Left lung (tissue), 10 donors: ENCODE data around the gene RFLNA. TPM values are rescaled to one million over a fixed set of nuclear protein-coding genes. Genes with fewer than 3 reads are reported as not detected.

Source experiments
- ATAC-seq: fragments of 200-7000 bp; cut with Tn5 transposase; one replicate; pipeline ENCODE4 v1.9.1; 2020; ENCODE audit warnings: moderate library complexity
- DNase-seq, 4 donors: peaks; one replicate each; pipeline ENCODE4 v3.0.0-alpha.2; 2013 to 2020
- H3K27ac ChIP-seq, 2 donors: fragments of 200-600 bp; sonication (generic) in 1 of 2; one replicate each; pipeline versions ENCODE4 v1.5.0 to v1.8.0; 2020 to 2021
- H3K27me3 ChIP-seq, 2 donors: fragments of 200-600 bp; sonication (generic) in 1 of 2; one replicate each; pipeline versions ENCODE4 v1.5.0 to v1.8.0; 2020 to 2021
- H3K36me3 ChIP-seq, 2 donors: fragments of 200-600 bp; sonication (generic) in 1 of 2; one replicate each; pipeline versions ENCODE4 v1.5.0 to v1.8.0; 2020 to 2021
- H3K4me1 ChIP-seq, 2 donors: fragments of 200-600 bp; one replicate each; pipeline ENCODE4 v1.8.0; 2021
- H3K4me3 ChIP-seq, 2 donors: fragments of 200-600 bp; sonication (generic) in 1 of 2; one replicate each; pipeline versions ENCODE4 v1.5.0 to v1.8.0; 2020 to 2021; ENCODE audit warnings: mild to moderate bottlenecking in 1 of 2
- H3K9me3 ChIP-seq, 2 donors: fragments of 200-600 bp; sonication (generic) in 1 of 2; one replicate each; pipeline versions ENCODE4 v1.5.0 to v1.8.0; 2020 to 2021
- intact Hi-C, 2 donors: fragments of 100-400 bp; cut with DNase I; formaldehyde crosslinking; loops; one replicate each; pipeline versions ENCODE4 v1.11.2 to v1.14.2; 2022
- polyA plus RNA-seq, 6 donors: library from polyadenylated mRNA; unstranded; fragments of 120-200 nt; gene quantifications; one replicate each; pipeline ENCODE4 v1.2.1, GENCODE V29; 2013; ENCODE audit not compliant: insufficient read length in 6 of 6
- total RNA-seq, 2 donors: library from RNA; stranded (reverse); fragmentation: NEBNext Ultra II Directional; extraction: Animal tissue kit (Norgen Biotek cat#: 25700); gene quantifications; one replicate each; pipeline ENCODE4 v1.2.1, GENCODE V29; 2021
- TF ChIP-seq, protein P1 (sequence below), 2 donors: fragments of 200-600 bp; sonication (generic) in 1 of 2; IDR thresholded peaks; one replicate each; pipeline versions ENCODE4 v1.5.0 to v1.8.0; 2021; ENCODE audit warnings: antibody characterized with exemption in 2 of 2
- donor health status: DM: no; HTN: yes; CAD: no.
- donor health status: DM: no; HTN: no; CAD: no.

Gene RFLNA
- total and polyA plus RNA-seq, 8 donors, result 1.4 to 4.7 (median 3.0) TPM

DNA sequence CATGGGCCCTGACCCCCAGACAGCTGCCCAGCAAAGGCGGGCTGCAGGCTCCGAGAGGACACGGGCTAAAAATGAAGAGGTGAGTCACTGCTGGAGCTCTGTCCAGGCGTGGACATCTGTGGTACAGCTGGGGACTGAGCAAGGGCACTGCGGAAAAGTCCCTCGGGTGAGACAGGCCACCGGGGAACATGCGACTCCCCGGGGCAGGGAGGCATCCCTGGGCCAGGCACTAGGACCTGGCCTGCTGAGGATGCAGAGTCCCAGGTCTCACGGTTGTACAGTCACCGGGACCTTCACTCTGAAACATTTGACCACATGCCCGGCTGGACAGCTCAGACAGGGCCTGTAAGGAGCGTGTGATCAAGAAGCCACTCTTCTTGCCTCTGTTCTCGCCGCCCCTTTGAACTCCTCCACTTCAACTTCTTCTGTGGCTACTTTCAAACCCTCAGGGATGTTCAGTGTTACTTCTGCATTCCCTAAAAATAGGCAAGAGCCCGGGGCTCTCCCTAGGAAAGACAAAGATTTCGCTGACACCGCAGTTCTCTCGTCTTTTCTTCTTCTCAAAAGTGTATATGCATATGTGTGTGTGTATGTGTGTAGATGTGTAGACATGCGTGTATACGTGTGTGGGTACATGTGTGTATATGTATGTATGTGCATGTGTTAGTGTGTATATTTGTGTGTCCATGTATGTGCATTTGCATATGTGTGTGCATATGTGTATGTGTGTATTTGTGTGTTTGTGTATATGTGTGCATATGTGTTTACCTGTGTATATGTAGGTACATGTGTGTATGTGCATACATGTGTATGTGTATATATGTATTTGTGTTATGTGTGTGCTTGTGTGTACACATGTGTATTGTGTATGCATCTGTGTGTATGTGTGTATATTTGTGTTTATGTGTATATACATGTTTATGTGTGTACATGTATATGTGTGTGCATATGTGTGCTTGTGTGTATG lies 5.0 kb upstream of the RFLNA start:
- H3K9me3 ChIP-seq, result peaks cover 0 to 3% of the 10 kb centered on the region in 2 donors
- peaks cover 8 to 11% of the 10 kb centered on the region in 2 donors for H3K4me1 ChIP-seq
- ATAC-seq, result peak; percentile 81
- H3K36me3 ChIP-seq, result no peaks in the 10 kb centered on the region
- TF ChIP-seq, protein P1, sequence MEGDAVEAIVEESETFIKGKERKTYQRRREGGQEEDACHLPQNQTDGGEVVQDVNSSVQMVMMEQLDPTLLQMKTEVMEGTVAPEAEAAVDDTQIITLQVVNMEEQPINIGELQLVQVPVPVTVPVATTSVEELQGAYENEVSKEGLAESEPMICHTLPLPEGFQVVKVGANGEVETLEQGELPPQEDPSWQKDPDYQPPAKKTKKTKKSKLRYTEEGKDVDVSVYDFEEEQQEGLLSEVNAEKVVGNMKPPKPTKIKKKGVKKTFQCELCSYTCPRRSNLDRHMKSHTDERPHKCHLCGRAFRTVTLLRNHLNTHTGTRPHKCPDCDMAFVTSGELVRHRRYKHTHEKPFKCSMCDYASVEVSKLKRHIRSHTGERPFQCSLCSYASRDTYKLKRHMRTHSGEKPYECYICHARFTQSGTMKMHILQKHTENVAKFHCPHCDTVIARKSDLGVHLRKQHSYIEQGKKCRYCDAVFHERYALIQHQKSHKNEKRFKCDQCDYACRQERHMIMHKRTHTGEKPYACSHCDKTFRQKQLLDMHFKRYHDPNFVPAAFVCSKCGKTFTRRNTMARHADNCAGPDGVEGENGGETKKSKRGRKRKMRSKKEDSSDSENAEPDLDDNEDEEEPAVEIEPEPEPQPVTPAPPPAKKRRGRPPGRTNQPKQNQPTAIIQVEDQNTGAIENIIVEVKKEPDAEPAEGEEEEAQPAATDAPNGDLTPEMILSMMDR (IDR thresholded peaks at IDR 0.05), result no peak
- H3K27me3 ChIP-seq, result peaks cover 0 to 15% of the 10 kb centered on the region in 2 donors
- H3K27ac ChIP-seq, result no peak overlapping the region
- no peak overlapping the region for H3K4me3 ChIP-seq
- intact Hi-C loops, result no loop called here
- peak in 1 of 4 donors; percentile 53 for DNase-seq

DNA sequence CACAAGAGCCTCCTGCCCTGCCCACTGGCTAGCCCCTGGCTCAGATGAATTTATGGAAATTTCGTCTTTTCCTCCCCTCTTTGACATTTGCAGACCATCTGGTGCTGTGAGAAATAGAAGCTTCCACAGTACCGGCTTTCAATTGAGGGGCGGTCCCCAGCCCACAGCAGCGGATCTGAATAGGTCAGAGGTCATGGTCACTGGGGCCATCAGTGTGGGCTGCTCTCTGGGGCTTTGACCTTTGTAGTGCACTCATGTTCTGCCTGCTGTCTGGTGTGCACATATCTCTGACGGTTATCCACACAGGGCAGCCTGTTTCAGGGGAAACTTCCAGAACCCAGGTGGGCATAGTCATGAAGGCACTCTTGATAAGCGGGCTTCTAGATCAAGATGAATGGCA lies 2.5 kb upstream of the RFLNA start:
- no peaks in the 10 kb centered on the region for H3K36me3 ChIP-seq
- no peaks in the 10 kb centered on the region for H3K9me3 ChIP-seq
- DNase-seq, result no peak
- H3K4me3 ChIP-seq, result no peak overlapping the region
- H3K27ac ChIP-seq, result no peak overlapping the region
- TF ChIP-seq, protein P1 (IDR thresholded peaks at IDR 0.05), result no peak
- no peak for ATAC-seq
- H3K4me1 ChIP-seq, result peaks cover 14 to 21% of the 10 kb centered on the region in 2 donors
- H3K27me3 ChIP-seq, result peaks cover 18 to 39% of the 10 kb centered on the region in 2 donors
- intact Hi-C loops, result no loop called here

DNA sequence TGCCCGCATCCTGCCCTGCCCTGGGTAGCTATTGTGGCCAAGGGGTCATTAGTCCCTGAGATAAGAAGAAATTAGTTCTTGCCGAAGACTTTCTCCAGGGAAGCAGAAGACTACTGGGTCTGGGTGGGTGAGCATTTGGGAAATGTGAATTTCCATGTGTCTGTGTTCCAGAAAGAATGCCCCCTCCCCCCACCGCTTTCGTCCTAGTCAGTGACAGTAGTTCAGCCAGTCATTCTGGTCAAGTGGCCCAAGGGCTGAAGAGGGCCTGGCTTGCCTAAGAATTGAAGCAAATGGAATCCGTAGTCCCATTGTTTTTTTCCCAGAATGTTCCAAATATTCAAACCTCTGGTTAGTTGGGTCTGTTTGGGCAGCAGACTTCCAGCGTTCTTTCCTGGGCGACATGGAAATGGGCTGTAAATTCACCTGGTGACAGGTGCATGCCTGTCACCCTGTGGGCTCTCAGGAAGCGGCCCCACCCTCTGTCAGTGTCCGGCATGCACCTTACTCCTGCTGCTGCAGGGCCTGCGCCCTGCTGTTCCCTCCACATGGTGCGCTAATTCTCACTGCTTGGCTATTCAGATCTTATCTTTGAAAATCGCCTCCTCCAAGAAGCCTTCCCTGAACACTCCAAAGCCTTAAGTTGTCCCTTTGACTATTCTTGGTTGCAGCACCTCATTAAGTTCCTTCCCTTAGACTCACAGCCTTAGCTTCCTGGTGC lies 1.4 kb upstream of the RFLNA start:
- ATAC-seq, result no peak
- H3K36me3 ChIP-seq, result no peaks in the 10 kb centered on the region
- peaks cover 14 to 21% of the 10 kb centered on the region in 2 donors for H3K4me1 ChIP-seq
- DNase-seq, result peak in 1 of 4 donors; percentile 37
- no peak overlapping the region for H3K4me3 ChIP-seq
- no peak overlapping the region for H3K27ac ChIP-seq
- no peaks in the 10 kb centered on the region for H3K9me3 ChIP-seq
- H3K27me3 ChIP-seq, result peaks cover 18 to 50% of the 10 kb centered on the region in 2 donors
- TF ChIP-seq, protein P1 (IDR thresholded peaks at IDR 0.05), result no peak
- intact Hi-C loops, result no loop called here

DNA sequence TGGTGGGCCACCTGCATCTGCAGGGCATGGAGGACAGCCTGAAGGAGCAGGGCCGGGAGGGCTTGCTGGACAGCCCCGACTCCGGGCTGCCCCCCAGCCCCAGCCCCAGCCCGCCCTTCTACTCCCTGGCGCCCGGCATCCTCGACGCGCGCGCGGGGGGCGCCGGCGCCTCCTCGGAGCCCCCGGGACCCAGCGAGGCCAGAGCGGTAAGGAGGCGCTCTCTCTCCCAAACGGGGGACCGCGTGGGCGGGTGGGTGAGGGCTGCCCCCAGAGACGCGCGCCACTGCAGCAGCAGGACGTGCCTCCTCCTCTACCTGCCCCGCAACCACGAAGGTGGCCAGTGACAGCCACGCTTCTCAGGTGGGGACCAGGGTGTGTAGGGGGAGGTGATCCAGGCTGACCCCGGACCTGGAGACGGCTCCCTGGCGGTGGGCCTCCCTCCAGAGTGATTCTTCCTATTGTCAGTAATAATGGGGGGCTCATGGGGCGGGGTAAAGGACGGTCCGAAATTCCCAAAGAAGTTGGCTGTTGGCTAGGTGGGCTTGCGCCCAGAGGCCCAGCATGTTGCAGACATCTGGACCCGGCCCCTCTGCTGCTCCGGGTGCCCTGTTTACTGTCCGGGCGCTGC lies 652 bp downstream of the RFLNA start:
- intact Hi-C loops, result no loop called here
- H3K4me1 ChIP-seq, result peaks cover 3 to 12% of the 10 kb centered on the region in 2 donors
- DNase-seq (peak in 2 of 4 donors; percentile 30 to 67), ATAC-seq (no peak)
- H3K9me3 ChIP-seq, result no peaks in the 10 kb centered on the region
- no peak overlapping the region for H3K27ac ChIP-seq
- peaks cover 18 to 55% of the 10 kb centered on the region in 2 donors for H3K27me3 ChIP-seq
- TF ChIP-seq, protein P1 (IDR thresholded peaks at IDR 0.05), result no peak
- H3K4me3 ChIP-seq, result peak overlapping the region; percentile 19 to 21
- no peaks in the 10 kb centered on the region for H3K36me3 ChIP-seq
